Measurements from ENCODE around the gene SLC35B2. TPM values are rescaled to one million over a fixed set of nuclear protein-coding genes. Genes with fewer than 3 reads are reported as not detected.

The SLC35B2 gene
- total and polyA plus RNA-seq, 9 of the 15 experiments (the other 6 are each of a cell fraction or from before 2014, with no cell fraction given), result 14.5 to 59.1 (median 47.1) TPM

DNA sequence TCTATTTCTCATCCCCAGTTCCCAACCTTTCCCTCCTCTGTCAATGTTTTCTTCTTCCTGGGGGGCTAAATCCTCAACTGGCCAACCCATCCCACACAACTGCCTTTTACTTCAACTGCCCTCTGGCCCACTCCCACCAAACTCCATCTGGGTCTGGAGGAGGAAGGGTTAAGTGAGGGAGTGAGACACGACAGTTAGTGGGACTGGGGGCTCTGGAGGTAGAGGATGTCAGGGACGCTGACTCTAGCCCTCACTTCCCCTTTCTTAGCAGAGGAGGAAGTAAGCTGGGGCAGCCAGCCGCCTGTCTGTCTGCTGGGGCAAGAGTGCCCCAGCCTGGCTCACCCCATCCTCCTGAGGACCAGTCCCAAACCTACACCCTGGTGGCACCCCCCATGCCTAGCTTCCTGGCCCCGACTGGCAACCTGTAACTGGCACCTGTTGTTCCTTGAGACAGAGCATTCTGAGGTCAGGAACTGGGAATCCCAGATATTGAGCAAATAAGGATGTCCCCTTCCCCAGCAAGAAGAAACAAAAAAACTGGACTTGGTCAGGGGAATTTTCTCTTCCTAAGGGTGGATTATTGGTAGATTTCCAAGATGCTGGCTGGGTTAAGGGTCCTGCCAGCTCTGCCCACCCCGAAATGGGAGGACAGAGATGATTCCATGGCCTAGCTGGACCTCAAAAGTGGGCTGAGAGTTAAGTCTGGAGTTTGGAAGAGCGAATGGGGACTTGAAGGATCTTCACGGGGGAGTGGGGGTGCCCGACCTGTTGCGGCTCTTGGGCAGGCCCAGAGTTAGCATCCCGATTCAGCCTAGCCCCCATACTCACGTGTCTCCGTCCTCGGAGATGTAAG, 7.1 kb upstream of the SLC35B2 start (continued):
- no peak for TF ChIP-seq DIDO1 (tag; IDR thresholded peaks at IDR 0.05; ENCODE audit: low read depth)
- TF ChIP-seq, protein P1, sequence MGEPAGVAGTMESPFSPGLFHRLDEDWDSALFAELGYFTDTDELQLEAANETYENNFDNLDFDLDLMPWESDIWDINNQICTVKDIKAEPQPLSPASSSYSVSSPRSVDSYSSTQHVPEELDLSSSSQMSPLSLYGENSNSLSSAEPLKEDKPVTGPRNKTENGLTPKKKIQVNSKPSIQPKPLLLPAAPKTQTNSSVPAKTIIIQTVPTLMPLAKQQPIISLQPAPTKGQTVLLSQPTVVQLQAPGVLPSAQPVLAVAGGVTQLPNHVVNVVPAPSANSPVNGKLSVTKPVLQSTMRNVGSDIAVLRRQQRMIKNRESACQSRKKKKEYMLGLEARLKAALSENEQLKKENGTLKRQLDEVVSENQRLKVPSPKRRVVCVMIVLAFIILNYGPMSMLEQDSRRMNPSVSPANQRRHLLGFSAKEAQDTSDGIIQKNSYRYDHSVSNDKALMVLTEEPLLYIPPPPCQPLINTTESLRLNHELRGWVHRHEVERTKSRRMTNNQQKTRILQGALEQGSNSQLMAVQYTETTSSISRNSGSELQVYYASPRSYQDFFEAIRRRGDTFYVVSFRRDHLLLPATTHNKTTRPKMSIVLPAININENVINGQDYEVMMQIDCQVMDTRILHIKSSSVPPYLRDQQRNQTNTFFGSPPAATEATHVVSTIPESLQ (CRISPR knock-in tag; IDR thresholded peaks at IDR 0.05), result 0 out of 2 replicates have a peak, but pooled peaks have one; percentile 46
- TF ChIP-seq, protein P2, sequence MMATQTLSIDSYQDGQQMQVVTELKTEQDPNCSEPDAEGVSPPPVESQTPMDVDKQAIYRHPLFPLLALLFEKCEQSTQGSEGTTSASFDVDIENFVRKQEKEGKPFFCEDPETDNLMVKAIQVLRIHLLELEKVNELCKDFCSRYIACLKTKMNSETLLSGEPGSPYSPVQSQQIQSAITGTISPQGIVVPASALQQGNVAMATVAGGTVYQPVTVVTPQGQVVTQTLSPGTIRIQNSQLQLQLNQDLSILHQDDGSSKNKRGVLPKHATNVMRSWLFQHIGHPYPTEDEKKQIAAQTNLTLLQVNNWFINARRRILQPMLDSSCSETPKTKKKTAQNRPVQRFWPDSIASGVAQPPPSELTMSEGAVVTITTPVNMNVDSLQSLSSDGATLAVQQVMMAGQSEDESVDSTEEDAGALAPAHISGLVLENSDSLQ (IDR thresholded peaks at IDR 0.05), result peak; percentile 20; the same call in 1 of the 2 replicates
- 0 out of 2 replicates have a peak, but pooled peaks have one; percentile 57 for TF ChIP-seq ETV5 (CRISPR knock-in tag; IDR thresholded peaks at IDR 0.05; ENCODE audit: low read depth)
- peak in 1 of 2 experiments; percentile 72; a peak in 3 of 4 replicates for TF ChIP-seq RCOR1 (IDR thresholded peaks at IDR 0.05; ENCODE audit: borderline replicate concordance in 1 of 2, low read depth in 2 of 2, low read length in 2 of 2)
- TF ChIP-seq, protein P3, sequence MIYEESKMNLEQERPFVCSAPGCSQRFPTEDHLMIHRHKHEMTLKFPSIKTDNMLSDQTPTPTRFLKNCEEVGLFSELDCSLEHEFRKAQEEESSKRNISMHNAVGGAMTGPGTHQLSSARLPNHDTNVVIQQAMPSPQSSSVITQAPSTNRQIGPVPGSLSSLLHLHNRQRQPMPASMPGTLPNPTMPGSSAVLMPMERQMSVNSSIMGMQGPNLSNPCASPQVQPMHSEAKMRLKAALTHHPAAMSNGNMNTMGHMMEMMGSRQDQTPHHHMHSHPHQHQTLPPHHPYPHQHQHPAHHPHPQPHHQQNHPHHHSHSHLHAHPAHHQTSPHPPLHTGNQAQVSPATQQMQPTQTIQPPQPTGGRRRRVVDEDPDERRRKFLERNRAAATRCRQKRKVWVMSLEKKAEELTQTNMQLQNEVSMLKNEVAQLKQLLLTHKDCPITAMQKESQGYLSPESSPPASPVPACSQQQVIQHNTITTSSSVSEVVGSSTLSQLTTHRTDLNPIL (CRISPR knock-in tag; IDR thresholded peaks at IDR 0.05), result no peak
- TF ChIP-seq, protein P4, sequence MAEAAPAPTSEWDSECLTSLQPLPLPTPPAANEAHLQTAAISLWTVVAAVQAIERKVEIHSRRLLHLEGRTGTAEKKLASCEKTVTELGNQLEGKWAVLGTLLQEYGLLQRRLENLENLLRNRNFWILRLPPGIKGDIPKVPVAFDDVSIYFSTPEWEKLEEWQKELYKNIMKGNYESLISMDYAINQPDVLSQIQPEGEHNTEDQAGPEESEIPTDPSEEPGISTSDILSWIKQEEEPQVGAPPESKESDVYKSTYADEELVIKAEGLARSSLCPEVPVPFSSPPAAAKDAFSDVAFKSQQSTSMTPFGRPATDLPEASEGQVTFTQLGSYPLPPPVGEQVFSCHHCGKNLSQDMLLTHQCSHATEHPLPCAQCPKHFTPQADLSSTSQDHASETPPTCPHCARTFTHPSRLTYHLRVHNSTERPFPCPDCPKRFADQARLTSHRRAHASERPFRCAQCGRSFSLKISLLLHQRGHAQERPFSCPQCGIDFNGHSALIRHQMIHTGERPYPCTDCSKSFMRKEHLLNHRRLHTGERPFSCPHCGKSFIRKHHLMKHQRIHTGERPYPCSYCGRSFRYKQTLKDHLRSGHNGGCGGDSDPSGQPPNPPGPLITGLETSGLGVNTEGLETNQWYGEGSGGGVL (CRISPR knock-in tag; IDR thresholded peaks at IDR 0.05), result no peak
- TF ChIP-seq ZNF445 (CRISPR knock-in tag; IDR thresholded peaks at IDR 0.05; ENCODE audit: low read depth), result 0 out of 2 replicates have a peak, but pooled peaks have one; percentile 20
- peak; percentile 100 for TF ChIP-seq SPI1 (IDR thresholded peaks at IDR 0.05; ENCODE audit: borderline replicate concordance, low read depth, low read length)
- TF ChIP-seq, protein P5, sequence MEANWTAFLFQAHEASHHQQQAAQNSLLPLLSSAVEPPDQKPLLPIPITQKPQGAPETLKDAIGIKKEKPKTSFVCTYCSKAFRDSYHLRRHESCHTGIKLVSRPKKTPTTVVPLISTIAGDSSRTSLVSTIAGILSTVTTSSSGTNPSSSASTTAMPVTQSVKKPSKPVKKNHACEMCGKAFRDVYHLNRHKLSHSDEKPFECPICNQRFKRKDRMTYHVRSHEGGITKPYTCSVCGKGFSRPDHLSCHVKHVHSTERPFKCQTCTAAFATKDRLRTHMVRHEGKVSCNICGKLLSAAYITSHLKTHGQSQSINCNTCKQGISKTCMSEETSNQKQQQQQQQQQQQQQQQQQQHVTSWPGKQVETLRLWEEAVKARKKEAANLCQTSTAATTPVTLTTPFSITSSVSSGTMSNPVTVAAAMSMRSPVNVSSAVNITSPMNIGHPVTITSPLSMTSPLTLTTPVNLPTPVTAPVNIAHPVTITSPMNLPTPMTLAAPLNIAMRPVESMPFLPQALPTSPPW (CRISPR knock-in tag; IDR thresholded peaks at IDR 0.05), result 0 out of 2 replicates have a peak, but pooled peaks have one; percentile 11
- TF ChIP-seq ZNF124 (CRISPR knock-in tag; IDR thresholded peaks at IDR 0.05), result no peak
- TF ChIP-seq GTF2E2 (tag; IDR thresholded peaks at IDR 0.05), result no peak
- TF ChIP-seq CBFB (CRISPR knock-in tag; IDR thresholded peaks at IDR 0.05), result 0 out of 2 replicates have a peak, but pooled peaks have one; percentile 10
- TF ChIP-seq, protein P6, sequence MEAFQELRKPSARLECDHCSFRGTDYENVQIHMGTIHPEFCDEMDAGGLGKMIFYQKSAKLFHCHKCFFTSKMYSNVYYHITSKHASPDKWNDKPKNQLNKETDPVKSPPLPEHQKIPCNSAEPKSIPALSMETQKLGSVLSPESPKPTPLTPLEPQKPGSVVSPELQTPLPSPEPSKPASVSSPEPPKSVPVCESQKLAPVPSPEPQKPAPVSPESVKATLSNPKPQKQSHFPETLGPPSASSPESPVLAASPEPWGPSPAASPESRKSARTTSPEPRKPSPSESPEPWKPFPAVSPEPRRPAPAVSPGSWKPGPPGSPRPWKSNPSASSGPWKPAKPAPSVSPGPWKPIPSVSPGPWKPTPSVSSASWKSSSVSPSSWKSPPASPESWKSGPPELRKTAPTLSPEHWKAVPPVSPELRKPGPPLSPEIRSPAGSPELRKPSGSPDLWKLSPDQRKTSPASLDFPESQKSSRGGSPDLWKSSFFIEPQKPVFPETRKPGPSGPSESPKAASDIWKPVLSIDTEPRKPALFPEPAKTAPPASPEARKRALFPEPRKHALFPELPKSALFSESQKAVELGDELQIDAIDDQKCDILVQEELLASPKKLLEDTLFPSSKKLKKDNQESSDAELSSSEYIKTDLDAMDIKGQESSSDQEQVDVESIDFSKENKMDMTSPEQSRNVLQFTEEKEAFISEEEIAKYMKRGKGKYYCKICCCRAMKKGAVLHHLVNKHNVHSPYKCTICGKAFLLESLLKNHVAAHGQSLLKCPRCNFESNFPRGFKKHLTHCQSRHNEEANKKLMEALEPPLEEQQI (IDR thresholded peaks at IDR 0.05), result no peak
- TF ChIP-seq ARID1B (IDR thresholded peaks at IDR 0.05), result peak; percentile 27; the same call in 1 of the 2 replicates

All from K562 (cell line).